CD4-positive, alpha-beta T cell treated with Interleukin-1 beta for 1 hour (primary cell): Measurements from ENCODE around the gene OSBP2.
"Not testable (repeated sequence)": the region's sequence is repeated elsewhere in the genome, so short reads cannot be mapped to it uniquely, and the experiment has no call there.

Source experiments
- DNase-seq, 2 donors: peaks; one replicate each; pipeline ENCODE4 v3.0.0-alpha.2; 2020 to 2022

The OSBP2 gene

GRCh38 chr22:30720263-30720837, 25.7 kb downstream of the OSBP2 start:
- DNase-seq: no peak

DNA sequence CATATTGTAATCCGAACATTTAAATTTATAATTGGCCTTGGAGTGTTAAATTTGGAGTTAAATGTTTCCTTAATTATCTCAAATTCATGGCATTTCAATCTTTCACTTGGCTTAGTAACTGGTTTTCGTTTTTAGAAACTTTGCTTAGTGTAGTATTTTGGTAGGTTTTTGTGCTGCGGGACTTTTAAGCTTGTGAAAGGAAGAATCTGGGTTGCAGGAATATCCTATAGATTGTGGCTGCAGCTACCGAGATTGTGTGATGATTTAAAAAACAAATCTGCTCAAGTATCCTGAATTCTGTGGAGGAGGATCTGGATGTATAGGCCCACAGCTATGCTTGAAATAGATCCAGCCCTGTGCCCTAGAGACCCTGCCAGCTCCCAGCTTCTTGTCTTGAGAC, 27.1 kb downstream of the OSBP2 start:
- no peak for DNase-seq

- no peak for DNase-seq
Observed at GRCh38 chr22:30728826-30729225, 34.2 kb downstream of the OSBP2 start.

DNA sequence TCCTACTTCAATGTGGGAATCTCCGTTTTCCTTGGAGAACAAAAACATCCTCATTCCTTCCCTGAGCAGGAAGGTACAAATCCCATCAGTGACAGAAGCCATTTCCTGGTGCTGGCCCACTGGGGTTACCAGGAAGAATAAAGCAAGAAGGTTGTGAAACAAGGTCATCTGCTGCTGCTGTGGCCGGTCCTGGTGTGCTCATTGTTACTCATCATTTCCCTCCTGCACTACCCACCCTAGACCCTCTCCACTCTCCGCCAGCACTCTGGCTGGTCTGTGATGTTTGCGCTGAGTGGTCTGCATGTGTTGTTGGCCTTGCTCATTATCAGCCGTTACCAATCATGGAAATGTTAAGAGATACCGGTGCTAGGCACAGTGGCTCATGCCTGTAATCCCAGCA, 37.0 kb downstream of the OSBP2 start:
- no peak for DNase-seq

- no peak for DNase-seq
Observed at GRCh38 chr22:30732426-30732825, 37.8 kb downstream of the OSBP2 start.

DNA sequence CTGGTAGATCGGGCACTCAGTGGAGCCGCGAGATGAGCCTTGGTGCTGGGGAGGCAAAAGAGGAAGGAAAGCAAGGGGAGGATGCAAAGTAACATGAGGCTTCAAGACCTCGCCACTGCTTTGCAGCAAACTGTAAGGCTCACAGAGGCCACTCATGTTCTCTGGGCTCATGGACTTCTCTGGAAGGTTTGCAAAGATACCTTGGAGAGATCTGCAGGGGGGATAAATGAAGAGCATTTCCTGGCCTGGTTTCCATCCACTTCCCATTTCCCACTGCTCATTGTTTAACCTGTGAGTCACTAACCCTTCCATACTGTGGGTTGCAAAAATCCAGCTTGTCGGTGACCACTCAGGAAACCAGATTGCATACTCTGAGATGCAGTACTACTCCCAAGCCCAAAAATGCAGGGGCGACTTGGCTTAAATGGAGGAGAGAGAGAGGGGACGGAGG, 38.5 kb downstream of the OSBP2 start:
- no peak for DNase-seq

- DNase-seq: not testable (repeated sequence)
Observed at GRCh38 chr22:30740007-30740406, 45.3 kb downstream of the OSBP2 start.

- not testable (repeated sequence) for DNase-seq
Observed at GRCh38 chr22:30740511-30740910, 45.8 kb downstream of the OSBP2 start.

DNA sequence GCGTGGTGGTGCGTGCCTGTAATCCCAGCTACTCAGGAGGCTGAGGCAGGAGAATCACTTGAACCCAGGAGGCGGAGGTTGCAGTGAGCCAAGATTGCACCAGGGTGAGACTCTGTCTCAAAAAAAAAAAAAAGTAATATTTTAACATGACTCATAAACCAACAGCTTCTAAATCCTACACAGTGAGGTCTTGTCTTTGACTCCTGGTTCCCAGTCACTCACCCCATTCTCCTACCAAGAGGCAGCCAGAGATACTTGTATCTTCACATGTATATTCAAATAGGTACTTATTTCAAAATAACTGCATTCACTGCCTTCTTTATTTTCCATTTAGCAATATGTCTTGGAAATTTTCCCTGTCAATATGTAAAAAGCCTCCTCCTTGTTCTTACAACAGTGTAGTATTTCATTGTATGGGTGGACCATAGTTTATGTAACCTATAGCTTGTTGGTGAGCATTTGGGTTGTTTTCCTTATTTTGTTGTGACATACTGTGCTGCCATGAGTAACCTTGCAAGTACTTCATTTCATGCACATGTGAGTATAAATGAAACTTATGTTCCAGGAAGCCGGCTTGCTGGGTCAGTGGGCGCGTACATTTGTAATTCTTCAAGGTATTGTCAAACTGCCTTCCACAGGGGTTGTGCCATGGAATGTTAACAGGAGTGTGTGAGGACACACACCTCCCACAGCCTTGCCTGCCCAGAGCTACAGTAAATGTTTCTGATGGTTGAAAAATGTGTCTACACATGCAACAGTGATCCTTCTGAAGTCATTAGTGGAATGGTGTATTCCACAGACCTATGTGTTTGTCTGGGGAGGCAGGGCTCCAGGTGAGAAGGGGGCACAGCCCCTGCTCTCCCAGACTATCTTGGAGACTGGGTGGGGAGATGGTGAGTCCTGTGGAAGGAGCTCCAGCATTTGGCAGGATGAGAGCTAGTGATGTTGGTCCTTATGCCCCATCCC, 47.9 kb downstream of the OSBP2 start:
- DNase-seq: no peak

GRCh38 chr22:30743257-30744020, 48.8 kb downstream of the OSBP2 start:
- peak in 1 of 2 donors; percentile 14 for DNase-seq

GRCh38 chr22:30744224-30744623, 49.5 kb downstream of the OSBP2 start:
- no peak for DNase-seq

GRCh38 chr22:30747493-30747892, 52.8 kb downstream of the OSBP2 start:
- DNase-seq: no peak

DNA sequence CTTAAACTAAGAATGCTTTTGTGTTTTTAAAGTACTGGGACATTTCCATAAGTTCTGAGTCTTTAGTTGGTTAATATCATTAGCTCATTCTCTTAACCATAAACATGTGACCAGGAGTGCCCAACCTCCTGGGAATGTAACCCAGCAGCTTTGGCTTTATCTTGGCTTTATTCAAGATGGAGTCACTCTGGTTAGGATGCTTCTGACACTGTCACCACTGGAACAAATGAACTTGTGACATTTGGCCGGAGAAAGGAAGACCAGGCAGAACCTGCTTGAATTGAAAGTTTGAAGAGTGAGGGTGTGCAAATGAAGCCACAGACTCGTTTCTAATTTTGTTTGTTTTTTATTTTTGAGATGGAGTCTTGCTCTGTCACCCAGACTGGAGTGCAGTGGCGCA, 54.6 kb downstream of the OSBP2 start:
- DNase-seq: no peak

DNA sequence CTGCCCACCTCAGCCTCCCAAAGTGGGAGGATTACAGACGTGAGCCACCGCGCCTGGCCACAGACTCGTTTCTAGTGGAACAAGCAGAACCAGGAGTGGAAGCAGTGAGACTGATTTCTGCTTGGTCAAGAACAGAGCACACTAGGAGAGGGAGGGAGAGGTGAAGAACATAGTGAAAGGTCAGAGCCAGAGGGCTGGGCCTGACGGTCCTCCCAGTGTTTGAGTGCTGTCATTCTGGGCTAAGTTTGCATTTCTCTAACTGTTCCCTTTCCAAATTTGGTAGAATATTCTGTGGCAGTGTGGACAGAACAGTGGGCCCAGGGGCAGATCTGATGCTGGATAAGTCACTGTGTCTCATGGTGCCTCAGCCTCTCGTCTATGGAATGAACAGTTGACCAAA, 55.2 kb downstream of the OSBP2 start:
- DNase-seq: no peak

- DNase-seq: no peak
Observed at GRCh38 chr22:30751529-30751928, 56.9 kb downstream of the OSBP2 start.

DNA sequence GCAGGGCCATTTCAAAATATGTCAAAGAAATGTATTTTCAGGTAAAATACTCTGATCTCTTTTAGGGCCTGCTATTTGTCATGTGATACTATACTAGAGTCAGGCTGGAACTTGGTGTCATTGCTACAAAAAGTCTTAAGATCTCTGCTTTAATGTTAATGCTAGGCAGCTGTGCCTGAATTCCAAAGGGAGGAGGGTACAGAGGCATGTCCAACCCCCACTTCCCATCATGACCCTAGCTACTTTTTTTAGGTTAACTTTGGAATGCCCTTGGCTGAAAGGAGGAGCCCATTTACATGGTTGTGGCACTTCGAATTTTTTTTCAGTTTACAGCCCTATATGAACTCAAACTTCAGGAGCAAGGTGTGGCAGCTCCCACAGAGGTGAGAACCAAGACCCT, 58.1 kb downstream of the OSBP2 start:
- no peak for DNase-seq

DNA sequence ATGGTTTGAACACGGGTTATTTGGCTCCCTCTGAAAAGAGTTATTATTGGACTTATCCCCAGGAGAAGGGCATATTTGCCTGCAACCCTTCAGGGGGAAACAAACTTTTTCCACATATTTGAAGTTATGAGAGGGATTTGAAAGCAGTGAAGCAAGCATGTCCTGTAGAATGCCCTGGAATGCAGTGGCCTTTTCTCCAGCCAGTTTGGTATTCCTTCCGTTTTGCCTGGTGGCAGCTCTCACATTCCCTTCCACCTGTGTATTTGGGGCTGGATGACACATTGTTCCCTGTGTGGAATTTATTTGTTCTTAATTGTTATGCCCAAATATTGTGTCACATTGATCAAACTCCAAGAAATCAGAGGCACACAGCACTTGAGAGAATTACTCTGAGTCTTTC, 59.0 kb downstream of the OSBP2 start:
- no peak for DNase-seq

GRCh38 chr22:30754521-30754920, 59.8 kb downstream of the OSBP2 start:
- no peak for DNase-seq

DNA sequence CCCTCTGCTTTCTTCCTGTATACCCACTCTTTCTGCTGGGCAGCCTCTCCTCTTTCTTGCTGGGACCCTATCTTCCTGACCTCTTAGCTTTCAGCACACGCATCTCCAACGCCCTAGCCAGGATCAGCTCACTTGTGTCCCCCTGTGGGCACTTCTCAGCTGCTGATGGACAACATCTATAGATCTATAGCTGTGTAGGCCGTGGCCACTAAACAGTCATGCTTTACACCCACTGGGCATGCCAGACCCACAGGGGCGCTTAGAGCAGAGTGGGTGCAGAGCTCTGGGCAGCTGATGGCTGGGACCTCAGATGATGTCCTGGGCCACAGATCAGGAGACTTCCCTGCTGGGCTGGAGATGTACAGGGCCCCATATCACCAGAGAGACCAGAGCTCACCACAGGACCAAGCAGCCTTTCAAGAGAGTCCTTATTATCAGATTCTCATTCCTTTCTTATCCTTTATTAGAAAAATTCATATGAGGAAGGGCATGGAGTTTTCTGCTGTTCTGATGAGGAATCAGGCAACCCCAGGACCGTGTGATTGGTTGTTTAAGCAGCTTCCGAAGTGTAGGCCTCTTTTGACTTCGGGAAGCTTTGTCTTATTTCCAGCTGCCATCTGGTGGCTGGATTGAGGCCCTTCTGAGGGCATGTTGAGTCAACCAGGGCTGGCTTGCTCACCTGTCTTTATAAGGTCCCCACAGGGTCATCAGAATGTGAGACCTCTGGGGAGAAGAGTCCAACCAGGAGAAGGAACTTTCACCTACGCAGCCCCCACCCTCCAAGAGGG, 60.5 kb downstream of the OSBP2 start:
- peak; percentile 42 to 67 for DNase-seq

DNA sequence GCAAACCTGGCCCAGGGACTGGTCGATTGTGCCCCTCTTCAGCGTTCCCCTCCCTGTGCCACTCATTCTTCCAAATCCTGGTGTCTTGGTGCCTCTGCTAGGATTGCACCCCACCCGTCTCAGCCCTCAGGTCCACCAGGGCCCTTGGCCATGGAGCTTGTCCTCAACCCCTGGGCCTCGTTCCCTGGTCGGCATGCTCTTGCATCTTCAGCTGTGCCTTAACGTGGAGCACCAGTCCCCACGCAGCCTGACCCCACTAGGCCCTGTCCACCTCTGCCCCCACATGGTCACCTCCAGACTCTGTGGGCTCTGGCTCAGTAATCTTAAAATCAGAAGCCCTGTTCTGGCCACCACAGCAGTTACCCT, 61.1 kb downstream of the OSBP2 start:
- DNase-seq: no peak

GRCh38 chr22:30763815-30764673, 69.4 kb downstream of the OSBP2 start:
- peak; percentile 39 to 64 for DNase-seq

- DNase-seq: no peak
Observed at GRCh38 chr22:30767661-30768060, 73.0 kb downstream of the OSBP2 start.
